NT2/D1 (cell line): Measurements from ENCODE around the gene RREB1.

Source experiments
- SUZ12 ChIP-seq: IDR thresholded peaks from 2 replicates; pipeline ENCODE4 v1.6.1; 2011; ENCODE audit not compliant: insufficient read length, insufficient read depth; ENCODE audit errors: extremely low read depth
- YY1 ChIP-seq: IDR thresholded peaks from 2 replicates; pipeline ENCODE4 v1.6.1; 2011; ENCODE audit not compliant: insufficient read length, insufficient read depth
- ZNF274 ChIP-seq: IDR thresholded peaks from 2 replicates; pipeline ENCODE4 v1.6.1; 2011; ENCODE audit warnings: mild to moderate bottlenecking, low read depth, low read length

DNA sequence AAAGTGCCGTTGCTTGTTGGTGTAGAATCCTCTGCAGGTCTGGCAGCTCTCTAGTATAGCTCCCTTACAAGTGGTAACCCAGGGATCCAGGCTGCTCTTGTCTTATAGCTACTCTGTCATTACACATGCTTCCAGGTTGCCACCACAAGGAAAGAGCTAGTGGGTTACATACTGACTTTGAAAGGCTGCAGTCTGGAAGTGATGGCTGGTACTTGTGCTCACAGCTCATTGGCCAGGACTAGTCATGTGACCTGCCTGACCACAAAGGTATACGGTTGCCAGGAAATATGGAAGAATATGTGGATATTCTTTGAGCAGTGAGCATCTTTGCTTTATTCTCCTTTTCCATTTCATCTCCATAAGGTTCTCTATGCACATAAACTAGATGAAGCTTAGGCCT lies 46.0 kb downstream of the RREB1 start:
- TF ChIP-seq YY1 (no peak), ZNF274 (no peak), SUZ12 (no peak)
